ENCODE measurements around the gene TLE4. TPM values are rescaled to one million over a fixed set of nuclear protein-coding genes. Genes with fewer than 3 reads are reported as not detected.
A peak's percentile ranks its signal among the peaks of the same experiment; 100 is the strongest.

The TLE4 gene
- polyA plus RNA-seq, 3 donors: 21.0 to 107 (median 21.7) TPM

DNA sequence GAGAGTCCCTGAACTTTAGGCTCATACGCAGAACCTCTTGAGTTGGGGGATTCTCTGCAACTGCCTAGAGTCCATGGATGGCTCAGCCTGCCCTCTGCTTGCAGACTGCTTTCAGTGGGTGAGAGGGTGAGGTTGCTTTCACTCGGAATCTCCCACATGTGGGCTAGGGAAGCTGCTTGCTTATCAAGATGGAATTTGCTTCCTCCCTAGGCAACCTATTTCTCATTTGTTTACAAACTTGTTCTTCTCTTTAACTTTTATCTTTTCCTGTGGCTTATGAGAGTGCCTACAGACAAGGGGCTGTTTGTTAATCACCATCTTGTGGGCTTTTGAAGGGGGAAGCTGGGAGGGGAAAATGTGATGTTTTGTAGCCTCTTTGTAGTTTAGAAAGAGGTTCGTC lies 10.0 kb downstream of the TLE4 start:
- Mint-ChIP-seq H3K9me3 (no peaks in the 10 kb centered on the region), H3K27me3 (ENCODE audit: low read depth in 3 of 3) (peaks cover 0 to 1% (median 0%) of the 10 kb centered on the region in 3 donors), H3K27ac (peak overlapping the region; percentile 32 to 99 (median 60)), H3K4me1 (peaks cover 88% of the 10 kb centered on the region), H3K36me3 (peaks cover 52 to 71% of the 10 kb centered on the region in 2 donors), H3K4me3 (peak overlapping the region in 1 of 2 donors; percentile 14)
- Histone ChIP-seq H3K27me3 (ENCODE audit: control insufficient read depth in 2 of 2, insufficient read depth in 2 of 2, low read length in 2 of 2) (no peaks in the 10 kb centered on the region), H3K9ac (ENCODE audit: insufficient read depth, low read length, poor library complexity, severe bottlenecking) (no peak overlapping the region), H3K36me3 (replicated peaks in 1 of 2; ENCODE audit: control insufficient read depth in 1 of 2, insufficient read depth in 2 of 2, low read length in 2 of 2) (peaks cover 17 to 22% of the 10 kb centered on the region in 2 donors), H3K4me1 (ENCODE audit: control insufficient read depth in 1 of 2, insufficient read depth in 2 of 2, low read length in 2 of 2) (peaks cover 61 to 79% of the 10 kb centered on the region in 2 donors), H3K9me3 (replicated peaks in 1 of 2; ENCODE audit: control insufficient read depth in 1 of 2, insufficient read depth in 1 of 2, low read length in 2 of 2) (no peaks in the 10 kb centered on the region), H3K27ac (ENCODE audit: low read depth in 1 of 2, low read length in 2 of 2) (no peak overlapping the region), H3K4me2 (replicated peaks; ENCODE audit: extremely low read depth, low read length, poor library complexity, severe bottlenecking) (peak overlapping the region; percentile 17), H3K4me3 (replicated peaks in 1 of 3; ENCODE audit: low read depth in 2 of 3, low read length in 3 of 3) (peak overlapping the region in 1 of 3 experiments; percentile 20), H4K20me1 (ENCODE audit: insufficient read depth, low read length) (peaks cover 80% of the 10 kb centered on the region), H2AFZ (ENCODE audit: insufficient read depth, low read depth, low read length, poor library complexity, severe bottlenecking) (no peak overlapping the region), H3K79me2 (ENCODE audit: insufficient read depth, low read length) (peaks cover 91% of the 10 kb centered on the region)
- TF ChIP-seq, protein P1, sequence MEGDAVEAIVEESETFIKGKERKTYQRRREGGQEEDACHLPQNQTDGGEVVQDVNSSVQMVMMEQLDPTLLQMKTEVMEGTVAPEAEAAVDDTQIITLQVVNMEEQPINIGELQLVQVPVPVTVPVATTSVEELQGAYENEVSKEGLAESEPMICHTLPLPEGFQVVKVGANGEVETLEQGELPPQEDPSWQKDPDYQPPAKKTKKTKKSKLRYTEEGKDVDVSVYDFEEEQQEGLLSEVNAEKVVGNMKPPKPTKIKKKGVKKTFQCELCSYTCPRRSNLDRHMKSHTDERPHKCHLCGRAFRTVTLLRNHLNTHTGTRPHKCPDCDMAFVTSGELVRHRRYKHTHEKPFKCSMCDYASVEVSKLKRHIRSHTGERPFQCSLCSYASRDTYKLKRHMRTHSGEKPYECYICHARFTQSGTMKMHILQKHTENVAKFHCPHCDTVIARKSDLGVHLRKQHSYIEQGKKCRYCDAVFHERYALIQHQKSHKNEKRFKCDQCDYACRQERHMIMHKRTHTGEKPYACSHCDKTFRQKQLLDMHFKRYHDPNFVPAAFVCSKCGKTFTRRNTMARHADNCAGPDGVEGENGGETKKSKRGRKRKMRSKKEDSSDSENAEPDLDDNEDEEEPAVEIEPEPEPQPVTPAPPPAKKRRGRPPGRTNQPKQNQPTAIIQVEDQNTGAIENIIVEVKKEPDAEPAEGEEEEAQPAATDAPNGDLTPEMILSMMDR (IDR thresholded peaks at IDR 0.05): no peak
- WGBS (ENCODE audit: insufficient coverage): 67% methylated on average over 1 of the region's 3 CpGs
- intact Hi-C loops (cut with micrococcal nuclease): loop anchor here in 1 of 2 donors (5.0 kb wide), 1 partner anchor 46 kb away; no protein-coding TSS in a partner anchor
- DNase-seq: peak in 1 of 3 donors; percentile 44

- Histone ChIP-seq H3K27ac (ENCODE audit: low read depth in 1 of 2, low read length in 2 of 2) (peak overlapping the region; percentile 77 to 84), H4K20me1 (ENCODE audit: insufficient read depth, low read length) (peaks cover 85% of the 10 kb centered on the region), H3K9ac (ENCODE audit: insufficient read depth, low read length, poor library complexity, severe bottlenecking) (peak overlapping the region; percentile 32), H3K4me1 (ENCODE audit: control insufficient read depth in 1 of 2, insufficient read depth in 2 of 2, low read length in 2 of 2) (peaks cover 58 to 67% of the 10 kb centered on the region in 2 donors), H3K79me2 (ENCODE audit: insufficient read depth, low read length) (peaks cover 91% of the 10 kb centered on the region), H3K4me3 (replicated peaks in 1 of 3; ENCODE audit: low read depth in 2 of 3, low read length in 3 of 3) (peak overlapping the region; percentile 4 to 55 (median 25)), H3K36me3 (replicated peaks in 1 of 2; ENCODE audit: control insufficient read depth in 1 of 2, insufficient read depth in 2 of 2, low read length in 2 of 2) (peaks cover 10 to 46% of the 10 kb centered on the region in 2 donors), H3K4me2 (replicated peaks; ENCODE audit: extremely low read depth, low read length, poor library complexity, severe bottlenecking) (peak overlapping the region; percentile 66), H3K27me3 (ENCODE audit: control insufficient read depth in 2 of 2, insufficient read depth in 2 of 2, low read length in 2 of 2) (no peaks in the 10 kb centered on the region), H3K9me3 (replicated peaks in 1 of 2; ENCODE audit: control insufficient read depth in 1 of 2, insufficient read depth in 1 of 2, low read length in 2 of 2) (no peaks in the 10 kb centered on the region), H2AFZ (ENCODE audit: insufficient read depth, low read depth, low read length, poor library complexity, severe bottlenecking) (no peak overlapping the region)
- Mint-ChIP-seq H3K4me1 (peaks cover 73% of the 10 kb centered on the region), H3K27me3 (ENCODE audit: low read depth in 3 of 3) (peaks cover 0 to 1% (median 0%) of the 10 kb centered on the region in 3 donors), H3K36me3 (peaks cover 49 to 70% of the 10 kb centered on the region in 2 donors), H3K27ac (peak overlapping the region; percentile 94 to 99 (median 98)), H3K9me3 (no peaks in the 10 kb centered on the region), H3K4me3 (peak overlapping the region; percentile 66 to 75)
- peak; percentile 87 to 92 (median 87) for DNase-seq
- 45% methylated on average over 5 of the region's 10 CpGs for WGBS (ENCODE audit: insufficient coverage)
- TF ChIP-seq, protein P1 (IDR thresholded peaks at IDR 0.05): no peak
- intact Hi-C loops (cut with micrococcal nuclease): loop anchor here in 1 of 2 donors (5.0 kb wide), 1 partner anchor 43 kb away; no protein-coding TSS in a partner anchor
These were observed 12.3 kb downstream of the TLE4 start for GRCh38 chr9:79583952-79584654.

Measured in CD14-positive monocyte (primary cell).